Measurements from ENCODE around the gene LINC01488.

Gene LINC01488

GRCh38 chr11:69468911-69469885 lies 12.3 kb upstream of the LINC01488 start:
- no peak overlapping the region for H3K9ac ChIP-seq (ENCODE audit: low read length in 5 of 5)

GRCh38 chr11:69470301-69470700 lies 11.2 kb upstream of the LINC01488 start:
- Histone ChIP-seq H3K27me3 (ENCODE audit: control insufficient read depth in 5 of 5, insufficient read depth in 4 of 5, low read length in 5 of 5) (peaks cover 0 to 13% (median 5%) of the 10 kb centered on the region in 5 donors), H3K4me1 (ENCODE audit: control insufficient read depth in 5 of 5, insufficient read depth in 5 of 5, low read length in 5 of 5) (peaks cover 0 to 19% (median 7%) of the 10 kb centered on the region in 5 donors), H3K9me3 (ENCODE audit: control insufficient read depth in 5 of 5, low read length in 5 of 5) (peaks cover 0 to 10% (median 4%) of the 10 kb centered on the region in 5 donors), H3K9ac (ENCODE audit: low read length in 5 of 5) (no peak overlapping the region), H3K36me3 (ENCODE audit: control insufficient read depth in 5 of 5, insufficient read depth in 5 of 5, low read length in 5 of 5) (no peaks in the 10 kb centered on the region), H3K4me3 (ENCODE audit: low read depth in 1 of 5, low read length in 5 of 5) (no peak overlapping the region), H3K27ac (ENCODE audit: low read depth, low read length) (no peak overlapping the region)

More at GRCh38 chr11:69468911-69469885, 12.3 kb upstream of the LINC01488 start:
- Histone ChIP-seq H3K36me3 (ENCODE audit: control insufficient read depth in 5 of 5, insufficient read depth in 5 of 5, low read length in 5 of 5) (no peaks in the 10 kb centered on the region), H3K27me3 (ENCODE audit: control insufficient read depth in 5 of 5, insufficient read depth in 4 of 5, low read length in 5 of 5) (peaks cover 0 to 13% (median 5%) of the 10 kb centered on the region in 5 donors), H3K27ac (ENCODE audit: low read depth, low read length) (no peak overlapping the region), H3K4me1 (ENCODE audit: control insufficient read depth in 5 of 5, insufficient read depth in 5 of 5, low read length in 5 of 5) (peaks cover 0 to 26% (median 10%) of the 10 kb centered on the region in 5 donors), H3K9me3 (ENCODE audit: control insufficient read depth in 5 of 5, low read length in 5 of 5) (peaks cover 0 to 10% (median 4%) of the 10 kb centered on the region in 5 donors), H3K4me3 (ENCODE audit: low read depth in 1 of 5, low read length in 5 of 5) (no peak overlapping the region)

DNA sequence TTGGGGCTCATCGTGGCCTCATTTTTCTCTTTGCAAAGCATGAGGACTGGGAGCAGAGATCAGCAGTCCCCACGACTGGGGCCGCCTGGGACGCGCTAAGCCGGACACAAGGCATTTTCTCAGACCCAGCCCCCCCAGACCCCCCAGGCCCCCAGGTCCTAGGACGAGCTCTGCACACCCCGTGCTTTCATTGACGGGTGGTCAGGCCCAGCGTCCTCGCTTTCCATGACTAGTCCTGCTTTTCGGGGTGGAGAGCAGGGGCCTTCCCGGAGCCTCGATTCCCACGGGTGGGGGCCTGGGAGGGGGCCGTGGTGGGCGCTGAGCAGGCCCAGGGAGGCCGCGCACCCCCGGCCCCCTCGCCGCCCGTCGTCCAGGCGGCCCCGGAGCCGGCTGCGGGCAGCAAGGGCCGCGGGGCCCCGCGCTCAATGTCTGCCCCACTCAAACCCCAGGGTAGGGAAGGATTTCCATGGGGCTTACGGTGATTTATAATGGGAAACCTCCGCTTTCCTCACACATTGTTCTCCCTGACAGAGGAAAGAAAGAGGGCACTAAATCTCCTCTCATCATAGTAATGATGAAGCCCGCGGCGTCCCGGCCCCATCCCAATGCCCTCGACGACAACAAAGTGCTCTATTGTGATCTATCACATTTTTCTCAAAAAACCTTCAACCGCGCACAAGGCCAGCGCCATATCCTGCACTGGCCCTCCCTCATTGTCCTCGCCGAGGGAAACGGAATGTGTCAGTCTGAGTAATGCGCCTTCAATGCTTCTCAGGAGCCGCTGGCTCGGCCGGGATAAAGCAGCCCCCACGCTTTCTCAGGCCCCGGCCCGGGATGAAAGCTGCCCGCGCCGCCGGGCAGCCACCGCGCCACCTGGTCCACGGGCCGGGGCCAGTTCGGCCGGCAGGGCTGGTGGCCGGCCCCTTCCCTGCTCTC lies 10.4 kb upstream of the LINC01488 start:
- Histone ChIP-seq H3K4me3 (ENCODE audit: low read depth in 1 of 5, low read length in 5 of 5) (no peak overlapping the region), H3K4me1 (ENCODE audit: control insufficient read depth in 5 of 5, insufficient read depth in 5 of 5, low read length in 5 of 5) (peaks cover 0 to 18% (median 7%) of the 10 kb centered on the region in 5 donors), H3K36me3 (ENCODE audit: control insufficient read depth in 5 of 5, insufficient read depth in 5 of 5, low read length in 5 of 5) (no peaks in the 10 kb centered on the region), H3K9ac (ENCODE audit: low read length in 5 of 5) (no peak overlapping the region), H3K9me3 (ENCODE audit: control insufficient read depth in 5 of 5, low read length in 5 of 5) (peaks cover 0 to 10% (median 4%) of the 10 kb centered on the region in 5 donors), H3K27me3 (ENCODE audit: control insufficient read depth in 5 of 5, insufficient read depth in 4 of 5, low read length in 5 of 5) (peaks cover 0 to 13% (median 5%) of the 10 kb centered on the region in 5 donors), H3K27ac (ENCODE audit: low read depth, low read length) (no peak overlapping the region)

DNA sequence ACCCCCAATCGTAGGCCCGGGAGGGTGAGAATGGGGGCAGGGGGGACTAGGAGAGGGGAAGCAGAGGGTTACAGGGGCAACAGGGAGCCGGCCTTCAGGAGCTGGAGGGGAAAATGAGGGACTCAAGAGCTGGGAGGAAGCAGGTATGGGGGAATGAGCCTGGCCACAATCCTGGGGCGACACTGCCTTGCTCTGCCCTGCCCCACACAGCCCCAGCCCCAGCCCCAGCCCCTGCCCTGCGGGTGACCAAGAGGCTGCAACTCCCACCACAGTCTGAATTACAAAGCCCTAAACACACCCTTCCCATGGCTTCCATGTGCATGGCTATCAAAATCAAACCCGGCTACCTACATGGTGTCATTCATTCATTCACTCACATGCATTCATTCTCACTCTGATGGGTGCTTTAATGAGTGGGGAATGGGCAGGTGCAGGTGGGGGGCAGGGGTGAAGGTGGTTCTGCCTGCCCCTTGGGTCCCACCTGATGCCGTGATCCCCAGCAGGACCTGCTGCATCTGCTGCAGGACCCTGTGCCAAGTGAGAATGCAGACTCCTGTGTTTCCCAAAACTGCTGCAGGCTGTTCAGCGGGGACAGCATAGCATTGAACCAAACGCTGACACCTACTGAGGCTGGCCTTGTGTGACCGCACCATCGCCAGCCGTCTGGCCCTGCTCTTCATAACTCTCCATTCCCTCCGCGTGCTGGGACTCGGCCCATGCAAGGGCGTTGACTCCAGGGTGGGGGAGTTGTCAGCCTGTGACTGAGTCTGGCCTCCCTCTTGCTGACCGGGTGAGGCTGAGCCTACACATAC lies 9.5 kb upstream of the LINC01488 start:
- Histone ChIP-seq H3K9ac (ENCODE audit: low read length in 5 of 5) (no peak overlapping the region), H3K4me3 (ENCODE audit: low read depth in 1 of 5, low read length in 5 of 5) (no peak overlapping the region), H3K27ac (ENCODE audit: low read depth, low read length) (no peak overlapping the region)

GRCh38 chr11:69472541-69473275 lies 8.8 kb upstream of the LINC01488 start:
- no peaks in the 10 kb centered on the region for H3K36me3 ChIP-seq (ENCODE audit: control insufficient read depth in 5 of 5, insufficient read depth in 5 of 5, low read length in 5 of 5)
- peaks cover 0 to 13% (median 5%) of the 10 kb centered on the region in 5 donors for H3K27me3 ChIP-seq (ENCODE audit: control insufficient read depth in 5 of 5, insufficient read depth in 4 of 5, low read length in 5 of 5)
- H3K9ac ChIP-seq (ENCODE audit: low read length in 5 of 5), result no peak overlapping the region
- H3K9me3 ChIP-seq (ENCODE audit: control insufficient read depth in 5 of 5, low read length in 5 of 5), result peaks cover 0 to 10% (median 4%) of the 10 kb centered on the region in 5 donors
- no peak overlapping the region for H3K4me3 ChIP-seq (ENCODE audit: low read depth in 1 of 5, low read length in 5 of 5)
- H3K4me1 ChIP-seq (ENCODE audit: control insufficient read depth in 5 of 5, insufficient read depth in 5 of 5, low read length in 5 of 5), result peaks cover 0 to 10% (median 7%) of the 10 kb centered on the region in 5 donors
- H3K27ac ChIP-seq (ENCODE audit: low read depth, low read length), result no peak overlapping the region

More for the DNA sequence above, 9.5 kb upstream of the LINC01488 start:
- H3K4me1 ChIP-seq (ENCODE audit: control insufficient read depth in 5 of 5, insufficient read depth in 5 of 5, low read length in 5 of 5), result peaks cover 0 to 18% (median 7%) of the 10 kb centered on the region in 5 donors
- H3K27me3 ChIP-seq (ENCODE audit: control insufficient read depth in 5 of 5, insufficient read depth in 4 of 5, low read length in 5 of 5), result peaks cover 0 to 13% (median 5%) of the 10 kb centered on the region in 5 donors
- no peaks in the 10 kb centered on the region for H3K36me3 ChIP-seq (ENCODE audit: control insufficient read depth in 5 of 5, insufficient read depth in 5 of 5, low read length in 5 of 5)
- peaks cover 0 to 10% (median 4%) of the 10 kb centered on the region in 5 donors for H3K9me3 ChIP-seq (ENCODE audit: control insufficient read depth in 5 of 5, low read length in 5 of 5)

GRCh38 chr11:69473276-69473845 lies 8.1 kb upstream of the LINC01488 start:
- H3K9ac ChIP-seq (ENCODE audit: low read length in 5 of 5), result no peak overlapping the region
- no peaks in the 10 kb centered on the region for H3K36me3 ChIP-seq (ENCODE audit: control insufficient read depth in 5 of 5, insufficient read depth in 5 of 5, low read length in 5 of 5)
- no peak overlapping the region for H3K27ac ChIP-seq (ENCODE audit: low read depth, low read length)
- H3K4me3 ChIP-seq (ENCODE audit: low read depth in 1 of 5, low read length in 5 of 5), result no peak overlapping the region
- peaks cover 0 to 13% (median 5%) of the 10 kb centered on the region in 5 donors for H3K27me3 ChIP-seq (ENCODE audit: control insufficient read depth in 5 of 5, insufficient read depth in 4 of 5, low read length in 5 of 5)
- H3K4me1 ChIP-seq (ENCODE audit: control insufficient read depth in 5 of 5, insufficient read depth in 5 of 5, low read length in 5 of 5), result peaks cover 0 to 7% (median 5%) of the 10 kb centered on the region in 5 donors
- H3K9me3 ChIP-seq (ENCODE audit: control insufficient read depth in 5 of 5, low read length in 5 of 5), result peaks cover 0 to 10% (median 4%) of the 10 kb centered on the region in 5 donors

DNA sequence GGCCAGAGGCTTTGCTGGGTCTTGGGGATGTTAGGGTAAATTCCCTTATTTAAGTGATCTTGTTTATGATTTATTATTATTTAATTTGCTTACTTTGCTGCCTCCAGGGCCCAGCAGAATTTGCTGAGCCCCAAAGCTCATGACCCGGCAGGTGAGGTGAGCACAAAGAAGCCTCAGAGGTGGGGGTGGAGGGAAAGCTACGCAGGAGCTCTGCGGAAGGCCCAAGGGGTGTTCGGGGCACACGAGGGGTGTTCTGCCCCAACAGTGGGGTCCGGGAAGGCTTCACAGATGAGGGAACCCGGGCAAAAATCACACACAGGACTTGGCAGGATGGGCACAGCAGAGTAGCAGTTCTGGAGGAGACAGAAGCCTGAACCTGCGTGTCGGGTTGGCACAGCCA lies 6.7 kb upstream of the LINC01488 start:
- H3K4me1 ChIP-seq (ENCODE audit: control insufficient read depth in 5 of 5, insufficient read depth in 5 of 5, low read length in 5 of 5), result peaks cover 0 to 10% (median 9%) of the 10 kb centered on the region in 5 donors
- H3K9ac ChIP-seq (ENCODE audit: low read length in 5 of 5), result no peak overlapping the region
- H3K9me3 ChIP-seq (ENCODE audit: control insufficient read depth in 5 of 5, low read length in 5 of 5), result peaks cover 0 to 10% (median 4%) of the 10 kb centered on the region in 5 donors
- peaks cover 0 to 13% (median 5%) of the 10 kb centered on the region in 5 donors for H3K27me3 ChIP-seq (ENCODE audit: control insufficient read depth in 5 of 5, insufficient read depth in 4 of 5, low read length in 5 of 5)
- H3K36me3 ChIP-seq (ENCODE audit: control insufficient read depth in 5 of 5, insufficient read depth in 5 of 5, low read length in 5 of 5), result no peaks in the 10 kb centered on the region
- no peak overlapping the region for H3K27ac ChIP-seq (ENCODE audit: low read depth, low read length)
- no peak overlapping the region for H3K4me3 ChIP-seq (ENCODE audit: low read depth in 1 of 5, low read length in 5 of 5)

DNA sequence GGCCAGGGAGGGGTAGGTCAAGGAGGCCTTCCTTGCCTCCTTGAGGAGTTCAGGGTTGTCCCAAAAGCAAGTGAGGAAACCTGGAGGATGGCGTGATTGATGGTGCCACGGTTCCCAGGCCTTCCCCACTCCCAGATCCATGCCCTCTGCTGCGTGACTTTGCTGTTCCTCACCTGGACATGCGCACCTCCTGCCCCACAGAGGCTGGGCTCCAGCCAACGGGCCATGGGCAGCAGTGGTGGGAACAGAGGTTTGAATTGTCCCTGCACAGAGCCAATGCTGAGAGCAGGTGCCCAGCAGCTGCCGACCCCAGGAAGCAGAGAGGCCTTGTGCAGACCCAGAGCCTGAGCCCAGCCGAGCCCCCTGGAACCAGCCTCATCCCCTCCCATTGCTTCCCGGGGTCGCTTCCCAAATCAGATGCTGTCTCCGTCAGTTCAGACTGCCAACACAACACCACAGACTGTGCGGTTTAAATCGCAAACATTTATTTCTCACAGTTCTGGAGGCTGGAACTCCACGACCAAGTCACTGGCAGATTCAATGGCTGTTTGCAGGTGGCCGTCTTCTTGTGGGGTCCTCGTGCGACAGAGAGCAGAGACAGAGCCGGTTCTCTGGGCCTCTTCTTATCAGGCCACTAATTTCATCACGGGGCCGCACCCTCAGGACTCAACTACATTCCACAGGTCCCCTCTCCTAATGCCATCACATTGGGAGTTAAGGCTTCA lies 6.2 kb upstream of the LINC01488 start:
- no peak overlapping the region for H3K27ac ChIP-seq (ENCODE audit: low read depth, low read length)
- peaks cover 0 to 10% (median 4%) of the 10 kb centered on the region in 5 donors for H3K9me3 ChIP-seq (ENCODE audit: control insufficient read depth in 5 of 5, low read length in 5 of 5)
- no peaks in the 10 kb centered on the region for H3K36me3 ChIP-seq (ENCODE audit: control insufficient read depth in 5 of 5, insufficient read depth in 5 of 5, low read length in 5 of 5)
- no peak overlapping the region for H3K4me3 ChIP-seq (ENCODE audit: low read depth in 1 of 5, low read length in 5 of 5)
- H3K27me3 ChIP-seq (ENCODE audit: control insufficient read depth in 5 of 5, insufficient read depth in 4 of 5, low read length in 5 of 5), result peaks cover 0 to 13% (median 5%) of the 10 kb centered on the region in 5 donors
- H3K4me1 ChIP-seq (ENCODE audit: control insufficient read depth in 5 of 5, insufficient read depth in 5 of 5, low read length in 5 of 5), result peaks cover 0 to 14% (median 13%) of the 10 kb centered on the region in 5 donors
- H3K9ac ChIP-seq (ENCODE audit: low read length in 5 of 5), result no peak overlapping the region
